Transverse colon (tissue), 4 donors: ENCODE data around the gene IMMP2L.

Experiments
- CTCF ChIP-seq, 5 experiments: fragments of 200-600 bp in 3 of 5; fragments of 450-650 bp in 2 of 5; sonication (generic) in 3 of 5; IDR thresholded peaks; 1 replicate in 2 of 5; 2 replicates in 3 of 5; pipeline ENCODE4 v1.5.1; 2016 to 2017; ENCODE audit warnings: antibody characterized with exemption in 5 of 5, inconsistent platforms in 3 of 5, mild to moderate bottlenecking in 2 of 5, moderate library complexity in 1 of 5
- POLR2AphosphoS5 ChIP-seq, 3 donors: sonication (generic); formaldehyde crosslinking; IDR thresholded peaks; one replicate each; pipeline ENCODE4 v1.6.1; 2016; ENCODE audit warnings: antibody characterized with exemption in 3 of 3

GRCh38 chr7:111261496-111261895, 300.8 kb downstream of the IMMP2L start:
- TF ChIP-seq POLR2AphosphoS5 (IDR thresholded peaks at IDR 0.05) (no peak), CTCF (IDR thresholded peaks at IDR 0.05) (no peak)
